Measurements from ENCODE around the gene CNPY4.

Gene CNPY4

GRCh38 chr7:100081535-100082102 is 37.8 kb upstream of the CNPY4 start, which contains the start of gene ZNF3:
Gene ZNF3 (minus strand): TSS chr7:100081723. CDS start chr7:100077357, 4,366 bp downstream.
- peak; percentile 98 for TF ChIP-seq CTCF (IDR thresholded peaks at IDR 0.05; ENCODE audit: poor library complexity, severe bottlenecking)
- DNase-seq (ENCODE audit: low spot score) (peak; percentile 97), ATAC-seq (ENCODE audit: low read depth) (peak; percentile 87)
- Histone ChIP-seq H3K27me3 (ENCODE audit: insufficient read depth, poor library complexity, severe bottlenecking) (no peaks in the 10 kb centered on the region), H3K36me3 (ENCODE audit: low read depth) (peaks cover 36% of the 10 kb centered on the region), H3K4me1 (ENCODE audit: insufficient read depth, poor library complexity, severe bottlenecking) (peaks cover 10% of the 10 kb centered on the region), H3K27ac (ENCODE audit: poor library complexity, severe bottlenecking) (peak within 1 kb of the TSS; percentile 33), H3K4me3 (ENCODE audit: severe bottlenecking) (peak within 1 kb of the TSS; percentile 97), H3K9me3 (ENCODE audit: severe bottlenecking) (no peaks in the 10 kb centered on the region)

GRCh38 chr7:100082978-100083377 is 36.5 kb upstream of the CNPY4 start:
- ATAC-seq (ENCODE audit: low read depth): no peak
- no peak for TF ChIP-seq CTCF (IDR thresholded peaks at IDR 0.05; ENCODE audit: poor library complexity, severe bottlenecking)
- peaks cover 20% of the 10 kb centered on the region for H3K4me1 ChIP-seq (ENCODE audit: insufficient read depth, poor library complexity, severe bottlenecking)
- no peak for DNase-seq (ENCODE audit: low spot score)
- no peaks in the 10 kb centered on the region for H3K27me3 ChIP-seq (ENCODE audit: insufficient read depth, poor library complexity, severe bottlenecking)
- H3K36me3 ChIP-seq (ENCODE audit: low read depth): peaks cover 23% of the 10 kb centered on the region
- no peak overlapping the region for H3K27ac ChIP-seq (ENCODE audit: poor library complexity, severe bottlenecking)
- H3K4me3 ChIP-seq (ENCODE audit: severe bottlenecking): no peak overlapping the region
- no peaks in the 10 kb centered on the region for H3K9me3 ChIP-seq (ENCODE audit: severe bottlenecking)

GRCh38 chr7:100085515-100085914 is 33.9 kb upstream of the CNPY4 start:
- no peaks in the 10 kb centered on the region for H3K9me3 ChIP-seq (ENCODE audit: severe bottlenecking)
- peaks cover 5% of the 10 kb centered on the region for H3K36me3 ChIP-seq (ENCODE audit: low read depth)
- H3K4me1 ChIP-seq (ENCODE audit: insufficient read depth, poor library complexity, severe bottlenecking): peaks cover 21% of the 10 kb centered on the region
- H3K27me3 ChIP-seq (ENCODE audit: insufficient read depth, poor library complexity, severe bottlenecking): no peaks in the 10 kb centered on the region
- H3K4me3 ChIP-seq (ENCODE audit: severe bottlenecking): no peak overlapping the region
- H3K27ac ChIP-seq (ENCODE audit: poor library complexity, severe bottlenecking): no peak overlapping the region
- TF ChIP-seq CTCF (IDR thresholded peaks at IDR 0.05; ENCODE audit: poor library complexity, severe bottlenecking): no peak
- ATAC-seq (ENCODE audit: low read depth): no peak
- DNase-seq (ENCODE audit: low spot score): no peak

GRCh38 chr7:100087055-100087750 is 32.2 kb upstream of the CNPY4 start:
- H3K27ac ChIP-seq (ENCODE audit: poor library complexity, severe bottlenecking): peak overlapping the region; percentile 90
- ATAC-seq (ENCODE audit: low read depth) (peak; percentile 71), DNase-seq (ENCODE audit: low spot score) (no peak)
- no peaks in the 10 kb centered on the region for H3K27me3 ChIP-seq (ENCODE audit: insufficient read depth, poor library complexity, severe bottlenecking)
- no peak for TF ChIP-seq CTCF (IDR thresholded peaks at IDR 0.05; ENCODE audit: poor library complexity, severe bottlenecking)
- peaks cover 18% of the 10 kb centered on the region for H3K4me1 ChIP-seq (ENCODE audit: insufficient read depth, poor library complexity, severe bottlenecking)
- H3K9me3 ChIP-seq (ENCODE audit: severe bottlenecking): no peaks in the 10 kb centered on the region
- peaks cover 21% of the 10 kb centered on the region for H3K36me3 ChIP-seq (ENCODE audit: low read depth)
- H3K4me3 ChIP-seq (ENCODE audit: severe bottlenecking): no peak overlapping the region

Measured in RWPE2 (cell line).